Fibroblast of skin of abdomen (primary cell): ENCODE results near the gene SFXN5.

Source experiments
- DNase-seq: peaks from one replicate; pipeline ENCODE4 v3.0.0-alpha.2; 2013

The SFXN5 gene

DNA sequence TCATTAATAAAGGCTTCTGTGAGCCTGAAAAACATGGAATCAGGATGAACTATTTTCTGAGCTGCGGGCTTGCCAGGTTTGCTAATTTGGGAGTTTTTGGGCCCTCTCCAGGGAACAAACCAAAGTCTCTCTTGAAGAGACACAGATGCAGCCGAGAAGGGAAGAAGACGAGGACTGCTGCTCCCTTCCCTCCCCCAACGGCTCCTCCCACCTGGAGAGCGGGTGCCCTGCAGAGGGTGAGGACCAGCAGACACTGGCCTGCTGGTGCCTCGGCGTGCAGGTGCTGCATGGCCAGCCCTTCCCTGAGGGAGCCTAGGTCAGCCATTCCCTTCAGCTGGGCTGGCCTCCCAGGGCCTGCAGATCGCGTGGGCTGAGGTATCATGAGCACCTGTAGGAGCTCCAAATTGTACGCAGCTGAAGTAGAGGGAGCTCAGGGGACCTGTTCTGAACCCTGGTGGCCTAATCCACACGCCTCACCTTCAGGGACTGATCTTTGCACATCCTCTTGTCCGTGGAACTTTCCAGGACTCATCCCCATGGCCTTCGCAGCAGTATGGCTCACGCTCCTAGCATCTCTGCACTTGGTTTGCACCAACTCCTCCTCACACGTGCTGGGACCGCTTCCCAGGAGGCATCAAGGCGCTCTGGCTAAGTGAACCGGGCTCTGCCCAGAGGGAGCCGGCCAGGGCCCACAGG lies 134.7 kb downstream of the SFXN5 start:
- no peak for DNase-seq

DNA sequence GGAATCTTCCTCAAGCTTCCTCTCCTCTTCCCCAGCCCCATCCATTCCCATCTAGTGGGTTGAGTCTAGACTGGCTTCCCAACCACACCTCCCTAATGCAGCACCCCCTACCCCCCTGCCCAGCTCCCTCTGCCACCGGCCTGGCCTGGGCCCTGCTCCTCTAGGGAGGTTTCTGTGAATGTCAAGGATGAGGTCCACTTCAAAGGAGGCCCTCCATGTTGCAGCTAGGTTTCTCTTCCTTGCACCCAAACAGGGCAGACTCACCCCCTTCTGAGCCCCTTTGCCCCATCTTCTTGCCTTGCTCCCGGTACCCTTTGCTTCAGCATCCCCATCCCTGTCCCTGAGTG lies 135.9 kb downstream of the SFXN5 start:
- no peak for DNase-seq

GRCh38 chr2:72934683-72935610 lies 136.6 kb downstream of the SFXN5 start:
- DNase-seq = no peak

- no peak for DNase-seq
Measured at GRCh38 chr2:72933646-72934151, 137.8 kb downstream of the SFXN5 start.

DNA sequence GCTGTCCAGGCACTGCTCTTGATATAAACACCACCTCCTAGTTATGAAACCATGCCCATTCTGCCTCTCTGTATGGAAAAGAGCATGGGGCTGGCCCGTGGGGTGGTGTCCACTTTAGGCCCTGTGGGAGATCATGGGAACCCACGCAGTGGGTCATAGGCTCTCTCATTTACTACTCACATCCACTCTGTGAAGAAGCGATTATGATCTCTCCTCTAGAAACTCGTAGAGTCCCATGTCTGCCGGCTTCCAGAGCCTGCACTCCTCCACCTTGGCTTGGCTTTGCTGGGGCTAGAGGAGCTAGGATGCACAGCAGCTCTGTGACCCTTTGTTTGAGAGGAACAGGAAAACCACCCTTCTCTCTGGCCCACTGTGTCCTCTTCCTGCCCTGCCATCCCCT lies 138.3 kb downstream of the SFXN5 start:
- DNase-seq = no peak

DNA sequence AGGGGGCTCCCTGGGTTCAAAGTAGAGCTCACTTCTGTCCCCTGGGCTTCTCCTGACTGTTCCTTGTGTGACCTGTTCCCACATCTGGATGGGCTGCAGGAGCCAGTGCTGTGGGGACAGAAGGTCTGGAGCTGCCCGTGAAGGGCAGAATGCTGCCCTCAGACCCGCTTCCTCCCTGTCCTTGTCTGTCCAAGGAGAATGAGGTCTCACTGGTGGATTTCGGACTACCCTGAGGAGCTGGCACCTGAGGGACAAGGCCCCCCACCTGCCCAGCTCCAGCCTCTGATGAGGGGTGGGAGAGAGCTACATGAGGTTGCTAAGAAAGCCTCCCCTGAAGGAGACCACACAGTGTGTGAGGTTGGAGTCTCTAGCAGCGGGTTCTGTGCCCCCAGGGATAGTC lies 138.7 kb downstream of the SFXN5 start:
- DNase-seq = no peak

- peak; percentile 8 for DNase-seq
Measured at GRCh38 chr2:72932045-72932740, 139.3 kb downstream of the SFXN5 start.

DNA sequence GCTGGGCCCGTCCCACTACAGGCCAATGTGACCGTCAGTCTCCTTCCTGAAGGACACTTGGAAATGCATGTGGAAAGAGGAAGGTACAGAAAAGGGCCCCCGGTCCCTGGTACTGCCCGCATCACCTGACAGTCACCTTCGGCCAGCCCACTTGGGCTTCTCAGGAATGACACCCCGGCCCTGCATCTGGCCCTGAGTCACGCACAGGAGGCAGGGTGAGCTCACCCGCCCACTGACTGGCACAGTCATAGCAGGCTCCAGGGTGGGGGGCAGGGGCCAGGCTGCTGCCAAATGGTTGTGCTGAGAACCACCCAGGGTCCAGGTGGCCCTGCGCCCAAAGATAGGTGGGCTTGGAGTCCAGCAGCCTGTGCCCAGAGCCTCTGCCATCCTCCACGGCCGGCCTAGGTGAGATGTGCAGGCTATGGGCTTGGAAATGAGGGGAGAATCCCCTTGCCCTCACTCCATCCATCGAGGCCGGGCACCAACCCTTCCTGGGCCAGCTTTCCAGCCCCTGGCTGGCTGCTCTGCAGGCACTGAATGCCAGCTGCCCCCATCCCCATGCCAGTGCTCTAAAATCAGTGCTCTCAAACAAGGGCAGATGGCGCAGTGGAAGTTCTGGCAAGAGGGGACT lies 140.1 kb downstream of the SFXN5 start:
- DNase-seq = no peak

DNA sequence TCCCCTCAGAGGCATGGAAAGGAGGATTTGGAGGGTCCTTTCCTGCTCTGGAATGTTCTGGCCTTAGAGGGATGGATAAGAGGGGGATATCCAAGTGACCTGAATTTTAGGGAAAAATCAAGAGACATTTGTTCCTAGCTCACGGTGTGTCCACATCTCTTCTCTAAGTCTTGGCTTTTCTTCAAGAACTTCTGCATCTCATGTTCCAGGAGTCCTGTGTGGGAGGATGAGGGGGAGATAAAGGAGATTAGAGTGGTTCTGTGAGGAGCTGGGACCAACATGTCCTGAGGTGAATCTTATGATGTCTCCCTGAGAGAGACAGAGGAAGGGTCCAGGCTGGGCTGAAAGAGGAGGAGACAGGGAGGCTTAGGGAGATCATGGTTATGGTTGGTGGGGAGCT lies 142.5 kb downstream of the SFXN5 start:
- no peak for DNase-seq

DNA sequence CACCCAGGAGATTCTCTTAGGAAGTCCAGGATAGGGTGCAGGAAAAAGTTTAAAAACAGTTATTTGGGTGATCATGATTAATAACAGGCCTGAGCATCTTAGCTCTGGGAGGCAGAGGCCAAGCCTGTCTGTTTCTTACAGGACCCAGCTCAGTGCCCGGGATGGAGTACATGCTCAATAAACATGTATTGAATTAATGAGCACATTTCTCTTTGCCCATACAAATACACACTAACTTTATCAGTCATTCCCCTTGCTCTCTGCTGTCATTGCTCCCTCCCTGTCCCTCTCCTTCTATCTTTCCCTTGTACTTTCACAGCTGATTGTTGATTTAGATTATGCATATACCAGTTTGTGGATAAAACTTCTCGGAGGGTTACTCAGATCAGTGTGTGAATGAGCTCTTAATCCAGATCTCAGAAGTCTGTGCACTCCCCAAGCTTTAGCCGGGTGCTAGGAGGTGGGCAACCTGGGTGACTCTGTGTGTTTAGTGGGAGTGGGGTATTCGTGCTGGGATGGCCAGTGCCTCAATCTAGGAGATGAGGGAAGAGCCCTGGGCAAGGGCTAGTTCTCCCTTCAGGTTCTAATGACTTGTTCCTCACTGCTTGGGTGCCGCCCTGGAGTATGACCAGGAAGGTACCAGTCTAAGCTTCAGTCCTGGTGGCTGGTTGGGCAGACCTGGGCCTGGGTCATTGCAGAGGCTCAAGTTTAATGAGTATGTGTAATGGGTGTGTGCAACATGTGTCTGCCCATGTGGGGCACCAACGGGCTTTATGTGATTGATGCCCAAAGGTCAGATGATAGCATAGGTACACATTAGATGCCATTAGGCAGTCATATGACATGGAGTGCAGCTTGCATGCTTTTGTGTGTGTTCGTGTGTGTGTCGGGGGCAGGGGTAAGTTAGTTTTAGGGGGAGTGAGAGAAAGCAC lies 143.6 kb downstream of the SFXN5 start:
- DNase-seq = no peak

- no peak for DNase-seq
Measured at GRCh38 chr2:72926811-72927465, 144.6 kb downstream of the SFXN5 start.

DNA sequence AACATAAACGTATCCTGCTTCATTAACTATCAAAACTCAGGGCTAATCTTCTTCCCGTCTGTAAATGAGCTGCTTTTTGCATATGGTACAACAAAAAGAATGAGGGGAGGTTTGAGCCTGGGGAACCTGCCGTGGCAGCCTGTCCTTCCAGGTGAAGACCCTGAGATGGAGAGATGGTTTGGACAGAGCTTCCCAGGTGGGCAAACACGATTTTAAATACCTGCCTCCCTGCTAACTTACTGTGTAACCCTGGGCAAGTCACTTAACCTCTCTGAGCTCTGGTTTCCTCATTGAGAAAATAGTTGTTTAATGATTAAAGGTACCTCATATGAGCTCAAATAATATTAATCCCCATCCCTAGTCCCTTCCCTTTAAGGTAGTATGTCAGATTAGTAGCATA lies 145.1 kb downstream of the SFXN5 start:
- DNase-seq = no peak

- DNase-seq = no peak
Measured at GRCh38 chr2:72925328-72925943, 146.1 kb downstream of the SFXN5 start.

- DNase-seq = no peak
Measured at GRCh38 chr2:72924353-72925240, 146.9 kb downstream of the SFXN5 start.

- DNase-seq = no peak
Measured at GRCh38 chr2:72923833-72924352, 147.6 kb downstream of the SFXN5 start.

DNA sequence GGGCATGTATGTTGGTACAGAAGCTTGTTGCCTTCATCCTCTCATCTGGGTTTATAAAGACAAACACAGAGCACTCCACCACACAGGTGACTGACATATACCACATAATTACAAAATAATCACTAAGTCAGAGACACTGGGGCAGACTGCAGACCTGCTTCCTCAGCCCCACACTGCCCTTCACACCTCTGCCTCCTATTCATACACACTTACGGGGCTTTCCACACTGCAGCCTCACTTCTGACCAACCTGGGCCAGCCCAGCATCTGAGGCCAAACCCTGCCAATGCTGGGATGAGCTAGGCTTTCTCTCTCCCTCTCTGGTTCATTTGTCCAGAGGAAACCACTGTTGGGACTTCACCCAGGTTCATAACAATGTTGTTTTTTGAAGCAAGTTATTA lies 149.7 kb downstream of the SFXN5 start:
- no peak for DNase-seq

- DNase-seq = no peak
Measured at GRCh38 chr2:72921088-72921851, 150.2 kb downstream of the SFXN5 start.

GRCh38 chr2:72920318-72921087 lies 151.0 kb downstream of the SFXN5 start:
- DNase-seq = no peak
